ENCODE results near the gene APLP1.

DNA sequence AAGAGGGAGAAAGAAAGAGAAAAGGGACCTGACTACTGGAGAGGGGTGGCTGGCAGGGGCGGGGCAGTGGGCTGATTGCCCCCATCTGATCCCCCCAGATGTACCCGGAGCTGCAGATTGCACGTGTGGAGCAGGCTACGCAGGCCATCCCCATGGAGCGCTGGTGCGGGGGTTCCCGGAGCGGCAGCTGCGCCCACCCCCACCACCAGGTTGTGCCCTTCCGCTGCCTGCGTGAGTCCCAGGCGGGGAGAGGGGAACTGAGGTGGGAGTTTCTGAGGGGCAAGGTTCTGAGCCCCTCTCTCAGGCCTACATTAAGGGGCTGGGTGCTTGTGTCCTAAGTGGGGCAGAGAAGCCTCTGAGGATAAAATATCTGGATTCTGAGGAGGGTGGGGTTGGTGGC, 2.4 kb downstream of the APLP1 start:
- TF ChIP-seq POLR2A (IDR thresholded peaks at IDR 0.05) = no peak
- TF ChIP-seq, protein P1, sequence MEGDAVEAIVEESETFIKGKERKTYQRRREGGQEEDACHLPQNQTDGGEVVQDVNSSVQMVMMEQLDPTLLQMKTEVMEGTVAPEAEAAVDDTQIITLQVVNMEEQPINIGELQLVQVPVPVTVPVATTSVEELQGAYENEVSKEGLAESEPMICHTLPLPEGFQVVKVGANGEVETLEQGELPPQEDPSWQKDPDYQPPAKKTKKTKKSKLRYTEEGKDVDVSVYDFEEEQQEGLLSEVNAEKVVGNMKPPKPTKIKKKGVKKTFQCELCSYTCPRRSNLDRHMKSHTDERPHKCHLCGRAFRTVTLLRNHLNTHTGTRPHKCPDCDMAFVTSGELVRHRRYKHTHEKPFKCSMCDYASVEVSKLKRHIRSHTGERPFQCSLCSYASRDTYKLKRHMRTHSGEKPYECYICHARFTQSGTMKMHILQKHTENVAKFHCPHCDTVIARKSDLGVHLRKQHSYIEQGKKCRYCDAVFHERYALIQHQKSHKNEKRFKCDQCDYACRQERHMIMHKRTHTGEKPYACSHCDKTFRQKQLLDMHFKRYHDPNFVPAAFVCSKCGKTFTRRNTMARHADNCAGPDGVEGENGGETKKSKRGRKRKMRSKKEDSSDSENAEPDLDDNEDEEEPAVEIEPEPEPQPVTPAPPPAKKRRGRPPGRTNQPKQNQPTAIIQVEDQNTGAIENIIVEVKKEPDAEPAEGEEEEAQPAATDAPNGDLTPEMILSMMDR (IDR thresholded peaks at IDR 0.05) = no peak

Data from right lobe of liver (tissue), 4 donors.